Measurements from ENCODE around the gene LRRTM4. TPM values are rescaled to one million over a fixed set of nuclear protein-coding genes. Genes with fewer than 3 reads are reported as not detected.
"Not testable (repeated sequence)": the region's sequence is repeated elsewhere in the genome, so short reads cannot be mapped to it uniquely, and the experiment has no call there.

LRRTM4 gene
- total RNA-seq, 2 donors from 2014 or later = 0.81 to 1.2 TPM

- DNase-seq (ENCODE audit: low spot score) = no peak
- intact Hi-C loops (cut with DNase I) = no loop called here
Measured at GRCh38 chr2:77193858-77194448, 328.2 kb downstream of the LRRTM4 start.

- DNase-seq (ENCODE audit: low spot score) = no peak
- intact Hi-C loops (cut with DNase I) = no loop called here
Measured at GRCh38 chr2:77192811-77193289, 329.3 kb downstream of the LRRTM4 start.

- no peak for DNase-seq (ENCODE audit: low spot score)
- intact Hi-C loops (cut with DNase I) = no loop called here
Measured at GRCh38 chr2:77191665-77192064, 330.5 kb downstream of the LRRTM4 start.

GRCh38 chr2:77190721-77191346 is 331.3 kb downstream of the LRRTM4 start:
- DNase-seq (ENCODE audit: low spot score) = no peak
- intact Hi-C loops (cut with DNase I) = no loop called here

- intact Hi-C loops (cut with DNase I) = no loop called here
- DNase-seq (ENCODE audit: low spot score) = no peak
Measured at GRCh38 chr2:77185052-77185451, 337.1 kb downstream of the LRRTM4 start.

GRCh38 chr2:77179297-77179696 is 342.9 kb downstream of the LRRTM4 start:
- intact Hi-C loops (cut with DNase I) = no loop called here
- DNase-seq (ENCODE audit: low spot score) = no peak

DNA sequence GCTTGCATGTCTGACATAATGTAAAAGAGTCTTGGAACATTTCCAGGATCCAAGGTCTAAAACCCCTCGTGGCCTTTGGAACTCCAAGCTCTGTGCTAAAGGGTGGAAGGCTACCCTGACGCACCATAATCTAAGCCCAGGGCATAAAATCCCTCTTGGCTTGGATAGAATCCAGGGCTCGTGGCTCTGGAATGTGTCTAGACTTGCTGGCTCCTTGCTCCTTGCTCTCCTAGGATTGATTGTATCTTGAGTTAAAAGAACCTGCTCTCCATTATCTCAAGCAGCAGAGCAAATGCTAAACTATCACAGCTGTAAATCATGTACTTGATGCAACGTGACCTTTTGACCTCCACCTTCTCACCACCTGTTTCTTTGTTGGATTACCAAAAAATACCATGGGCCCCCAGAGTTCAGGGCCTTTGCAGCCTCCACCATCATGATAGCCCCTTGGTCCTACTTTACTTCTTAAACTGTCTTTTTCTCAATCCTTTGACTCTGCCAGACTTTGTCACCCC is 346.9 kb downstream of the LRRTM4 start:
- intact Hi-C loops (cut with DNase I); DNase-seq (ENCODE audit: low spot score): not testable (repeated sequence)

- intact Hi-C loops (cut with DNase I) = no loop called here
Measured at GRCh38 chr2:77169426-77169825, 352.8 kb downstream of the LRRTM4 start.

DNA sequence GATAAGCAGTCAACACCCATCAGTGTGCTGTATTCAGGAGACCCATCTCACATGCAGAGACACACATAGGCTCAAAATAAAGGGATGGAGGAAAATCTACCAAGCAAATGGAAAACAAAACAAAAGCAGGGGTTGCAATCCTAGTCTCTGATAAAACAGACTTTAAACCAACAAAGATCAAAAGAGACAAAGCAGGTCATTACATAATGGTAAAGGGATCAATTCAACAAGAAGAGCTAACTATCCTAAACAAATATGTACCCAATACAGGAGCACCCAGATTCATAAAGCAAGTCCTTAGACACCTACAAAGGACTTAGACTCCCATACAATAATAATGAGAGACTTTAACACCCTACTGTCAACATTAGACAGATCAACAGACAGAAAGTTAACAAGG is 358.2 kb downstream of the LRRTM4 start:
- intact Hi-C loops (cut with DNase I) = not testable (repeated sequence)

More at GRCh38 chr2:77169426-77169825, 352.8 kb downstream of the LRRTM4 start:
- no peak for DNase-seq (ENCODE audit: low spot score)

DNA sequence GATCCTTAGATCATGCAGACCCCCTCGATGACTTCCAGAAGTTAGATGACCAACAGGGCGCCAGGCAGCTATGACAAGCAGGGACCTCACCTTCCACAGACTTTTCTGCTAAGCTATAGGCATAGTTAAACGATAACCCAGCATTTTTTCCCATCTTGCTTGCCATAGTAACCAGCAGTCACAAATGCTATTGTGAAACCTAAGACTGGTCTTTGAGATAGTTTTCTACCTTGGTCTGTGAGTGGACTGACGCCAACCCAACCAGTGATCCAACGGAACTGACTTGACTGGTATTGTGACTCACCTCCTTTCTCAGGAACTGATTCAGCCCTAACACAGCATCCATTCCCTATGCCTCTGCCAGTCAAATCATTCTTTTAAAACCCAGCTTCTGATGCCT is 361.2 kb downstream of the LRRTM4 start:
- no peak for DNase-seq (ENCODE audit: low spot score)
- intact Hi-C loops (cut with DNase I) = no loop called here

More for the DNA sequence above, 358.2 kb downstream of the LRRTM4 start:
- DNase-seq (ENCODE audit: low spot score) = not testable (repeated sequence)

GRCh38 chr2:77156599-77156998 is 365.6 kb downstream of the LRRTM4 start:
- DNase-seq (ENCODE audit: low spot score) = no peak
- intact Hi-C loops (cut with DNase I) = no loop called here

- intact Hi-C loops (cut with DNase I) = no loop called here
- DNase-seq (ENCODE audit: low spot score) = no peak
Measured at GRCh38 chr2:77155511-77155910, 366.7 kb downstream of the LRRTM4 start.

- intact Hi-C loops (cut with DNase I) = no loop called here
- no peak for DNase-seq (ENCODE audit: low spot score)
Measured at GRCh38 chr2:77149565-77149964, 372.6 kb downstream of the LRRTM4 start.

DNA sequence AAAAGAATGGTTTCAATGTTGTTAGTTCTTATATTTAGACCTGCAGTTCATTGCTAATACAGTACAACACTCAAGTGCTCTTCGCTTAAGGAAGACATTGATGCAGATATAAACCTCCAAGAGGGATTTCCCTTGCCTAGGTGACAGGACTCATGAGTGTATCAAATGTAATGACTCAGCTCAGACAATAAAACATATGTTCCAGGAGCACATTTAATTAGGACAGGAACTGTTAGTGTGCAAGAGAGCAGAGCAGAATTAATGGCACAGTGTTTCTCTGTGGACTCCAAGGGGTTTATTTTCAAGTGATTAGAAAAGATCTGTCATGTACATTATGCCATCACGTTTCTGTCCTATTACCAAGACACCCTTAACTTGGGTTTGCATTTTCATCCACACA is 375.0 kb downstream of the LRRTM4 start:
- intact Hi-C loops (cut with DNase I) = no loop called here
- DNase-seq (ENCODE audit: low spot score) = no peak

- no peak for DNase-seq (ENCODE audit: low spot score)
- intact Hi-C loops (cut with DNase I) = no loop called here
Measured at GRCh38 chr2:77144772-77145171, 377.4 kb downstream of the LRRTM4 start.

- intact Hi-C loops (cut with DNase I) = no loop called here
- no peak for DNase-seq (ENCODE audit: low spot score)
Measured at GRCh38 chr2:77142141-77142540, 380.0 kb downstream of the LRRTM4 start.

DNA sequence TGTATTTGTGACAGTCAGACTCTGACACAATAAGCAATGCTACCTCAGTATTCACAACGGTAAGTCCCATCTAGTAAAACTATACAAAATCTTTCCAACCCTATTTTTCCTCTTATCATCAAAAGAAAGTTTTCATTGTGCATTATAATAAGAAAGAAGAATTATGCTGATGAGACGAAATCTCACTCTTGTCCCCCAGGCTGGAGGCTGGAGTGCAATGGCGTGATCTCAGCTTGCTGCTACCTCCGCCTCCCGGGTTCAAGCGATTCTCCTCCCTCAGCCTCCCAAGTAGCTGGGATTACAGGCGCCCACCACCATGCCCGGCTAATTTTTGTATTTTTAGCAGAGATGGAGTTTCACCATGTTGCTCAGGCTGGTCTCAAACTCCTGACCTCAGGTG is 393.7 kb downstream of the LRRTM4 start:
- intact Hi-C loops (cut with DNase I) = not testable (repeated sequence)
- peak; percentile 52 for DNase-seq (ENCODE audit: low spot score)

DNA sequence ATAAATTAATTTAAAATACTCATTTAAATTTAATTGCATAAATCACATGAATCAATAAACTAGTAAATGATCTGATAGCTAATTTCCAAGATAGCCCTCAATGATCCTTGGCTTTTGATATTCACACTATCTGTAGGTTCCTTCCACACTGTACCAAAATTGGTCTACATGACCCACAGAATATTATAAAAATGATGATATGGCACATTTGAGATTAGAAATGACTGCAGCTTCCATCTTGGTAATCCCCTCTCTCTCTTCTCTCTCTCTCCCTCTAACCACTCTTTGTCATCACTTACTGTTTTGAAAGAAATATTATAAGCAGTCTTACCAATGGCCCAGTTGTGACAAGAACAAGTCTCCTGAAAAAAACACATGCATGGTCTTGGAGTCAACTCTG is 394.8 kb downstream of the LRRTM4 start:
- intact Hi-C loops (cut with DNase I) = no loop called here

GRCh38 chr2:77121518-77121917 is 400.7 kb downstream of the LRRTM4 start:
- intact Hi-C loops (cut with DNase I) = no loop called here

More for the DNA sequence above, 394.8 kb downstream of the LRRTM4 start:
- no peak for DNase-seq (ENCODE audit: low spot score)

GRCh38 chr2:77119333-77119732 is 402.8 kb downstream of the LRRTM4 start:
- DNase-seq (ENCODE audit: low spot score) = no peak
- intact Hi-C loops (cut with DNase I) = no loop called here

More at GRCh38 chr2:77121518-77121917, 400.7 kb downstream of the LRRTM4 start:
- DNase-seq (ENCODE audit: low spot score) = no peak

GRCh38 chr2:77108915-77109314 is 413.3 kb downstream of the LRRTM4 start:
- no peak for DNase-seq (ENCODE audit: low spot score)
- intact Hi-C loops (cut with DNase I) = no loop called here

Data from posterior vena cava (tissue), 2 donors.